HG02973 (cell line): ENCODE measurements around the gene DUSP19.

Experiments
- ATAC-seq: cut with Tn5 transposase; IDR thresholded peaks from one replicate; pipeline ENCODE4 v1.9.1; 2021; ENCODE audit warnings: moderate library complexity; ENCODE audit not compliant: unreplicated experiment

The DUSP19 gene

DNA sequence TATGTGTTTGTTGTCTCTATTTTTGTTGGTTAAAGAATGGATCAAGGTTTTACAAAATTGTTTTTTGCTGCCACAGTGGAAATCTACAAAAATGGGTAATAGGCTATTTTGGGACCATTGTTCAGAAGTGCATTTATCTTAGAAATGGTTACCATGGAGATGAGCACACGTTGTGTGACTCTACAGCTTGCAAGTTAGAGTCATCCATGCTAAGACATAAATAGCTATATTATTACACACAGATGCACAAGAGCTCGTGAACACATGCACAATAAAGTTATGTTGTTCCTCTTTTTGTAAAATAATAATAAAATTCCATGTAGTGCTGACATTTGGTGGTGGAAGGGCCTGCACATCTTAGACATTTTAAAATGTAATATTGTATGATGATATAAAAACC is 15.5 kb upstream of the DUSP19 start:
- ATAC-seq: peak; percentile 81

DNA sequence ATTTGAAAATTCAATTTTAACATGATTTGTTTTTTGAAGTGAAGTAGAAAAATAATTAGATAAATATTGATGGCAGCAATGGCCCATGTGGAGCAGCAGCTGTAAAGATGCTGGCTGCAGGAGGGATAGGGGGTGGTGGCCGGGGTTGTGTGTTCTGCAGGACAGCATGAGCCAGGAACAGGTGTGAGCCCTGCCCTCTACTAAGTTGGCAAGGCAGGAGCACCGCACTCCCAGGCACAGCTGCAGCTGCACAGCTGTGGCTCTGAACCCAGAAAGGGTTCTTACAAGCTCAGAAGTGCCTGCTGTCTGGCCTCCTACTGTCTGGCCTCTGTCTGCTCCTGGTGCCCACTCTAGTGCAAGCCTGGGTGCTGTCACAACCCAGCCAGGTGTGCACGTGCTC is 10.0 kb upstream of the DUSP19 start:
- ATAC-seq: no peak

DNA sequence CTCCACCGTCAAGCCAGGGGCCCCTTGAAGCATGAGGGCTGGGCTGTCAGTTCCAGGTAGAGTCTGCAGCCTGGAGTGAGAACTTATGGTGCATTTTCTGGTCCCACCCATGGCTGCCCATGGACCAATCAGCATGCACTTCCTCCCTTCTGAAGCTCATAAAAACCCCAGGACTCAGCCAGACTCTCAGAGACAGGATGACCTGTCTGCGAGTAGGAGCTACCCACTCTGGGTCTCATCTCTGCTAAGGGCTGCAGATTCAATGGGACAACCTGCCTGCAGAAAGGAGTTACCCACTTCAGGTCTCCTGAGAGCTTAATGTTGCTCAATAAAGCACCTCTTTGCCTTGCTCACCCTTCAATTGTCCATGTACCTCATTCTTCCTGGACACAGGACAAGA is 9.4 kb upstream of the DUSP19 start:
- no peak for ATAC-seq

DNA sequence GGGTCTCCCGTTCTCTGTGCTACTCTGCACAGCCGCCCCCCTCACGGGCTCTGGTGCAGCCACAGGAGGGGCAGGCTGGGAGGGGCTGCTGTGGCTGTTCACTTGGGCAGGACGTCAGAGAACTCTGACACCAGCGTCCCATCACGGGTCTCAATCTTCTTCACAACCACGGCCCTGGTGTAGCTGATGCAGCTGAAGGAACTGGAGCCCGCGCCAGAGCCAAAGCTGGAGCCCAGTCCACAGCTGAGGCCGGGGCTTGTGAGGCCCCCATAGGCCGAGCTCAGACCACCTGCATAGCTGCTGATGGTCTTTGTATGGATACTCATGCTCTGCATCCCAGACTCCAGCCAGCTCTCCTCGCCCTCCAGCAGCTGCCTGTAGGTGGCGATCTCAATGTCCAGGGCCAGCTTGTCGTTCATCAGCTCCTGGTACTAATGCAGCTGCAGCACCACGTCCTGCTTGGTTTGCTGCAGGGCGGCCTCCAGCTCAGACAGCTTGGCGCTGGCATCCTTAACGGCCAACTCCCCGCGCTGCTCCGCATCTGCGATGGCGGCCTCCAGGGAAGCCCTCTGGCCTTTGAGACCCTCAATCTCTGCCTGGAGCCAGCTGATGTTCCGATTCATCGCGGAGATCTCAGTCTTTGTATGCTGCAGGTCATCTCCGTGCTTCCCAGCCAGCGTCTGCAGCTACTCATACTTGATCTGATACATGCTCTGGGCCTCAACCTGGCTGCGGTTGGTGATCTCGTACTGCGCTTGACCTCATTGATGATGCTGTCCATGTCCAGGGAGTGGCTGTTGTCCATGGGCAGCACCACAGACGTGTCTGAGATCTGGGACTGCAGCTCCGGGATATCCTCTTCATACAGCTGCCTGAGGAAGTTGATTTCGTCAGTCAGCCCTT is 7.4 kb upstream of the DUSP19 start:
- ATAC-seq: no peak

DNA sequence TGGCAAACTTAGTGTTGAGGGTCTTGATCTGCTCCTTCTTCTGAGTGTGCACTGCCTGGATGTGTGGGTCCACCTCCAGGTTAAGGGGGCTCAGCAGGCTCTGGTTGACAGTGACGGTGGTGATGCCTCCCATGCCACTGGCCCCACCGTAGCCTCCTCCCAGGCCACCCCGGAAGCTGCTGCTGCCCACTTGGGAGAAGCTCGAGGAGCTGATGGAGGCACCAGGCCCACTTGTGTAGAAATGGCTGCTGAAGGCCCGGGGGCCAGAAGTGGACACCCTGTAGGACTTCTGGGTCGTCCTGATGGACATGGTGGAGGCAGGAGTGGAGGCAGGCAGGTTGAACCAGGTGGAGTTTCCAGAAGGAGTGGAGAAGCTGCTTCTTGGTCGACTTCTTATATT is 6.4 kb upstream of the DUSP19 start:
- ATAC-seq: no peak

DNA sequence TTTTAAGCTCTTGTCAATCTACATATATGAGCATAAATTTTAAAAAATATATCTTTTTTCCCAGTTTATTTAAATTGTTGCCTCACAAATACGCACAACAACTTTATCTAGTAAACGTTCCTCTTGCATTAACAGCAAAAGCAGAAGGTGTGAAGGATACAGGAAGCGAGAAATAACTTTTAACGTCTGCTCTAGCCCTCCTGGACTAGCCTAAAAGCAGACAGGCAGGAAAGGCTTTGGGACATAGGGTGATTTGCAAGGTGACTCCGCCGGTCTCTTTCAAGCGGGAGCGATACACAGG is 434 bp upstream of the DUSP19 start:
- no peak for ATAC-seq

DNA sequence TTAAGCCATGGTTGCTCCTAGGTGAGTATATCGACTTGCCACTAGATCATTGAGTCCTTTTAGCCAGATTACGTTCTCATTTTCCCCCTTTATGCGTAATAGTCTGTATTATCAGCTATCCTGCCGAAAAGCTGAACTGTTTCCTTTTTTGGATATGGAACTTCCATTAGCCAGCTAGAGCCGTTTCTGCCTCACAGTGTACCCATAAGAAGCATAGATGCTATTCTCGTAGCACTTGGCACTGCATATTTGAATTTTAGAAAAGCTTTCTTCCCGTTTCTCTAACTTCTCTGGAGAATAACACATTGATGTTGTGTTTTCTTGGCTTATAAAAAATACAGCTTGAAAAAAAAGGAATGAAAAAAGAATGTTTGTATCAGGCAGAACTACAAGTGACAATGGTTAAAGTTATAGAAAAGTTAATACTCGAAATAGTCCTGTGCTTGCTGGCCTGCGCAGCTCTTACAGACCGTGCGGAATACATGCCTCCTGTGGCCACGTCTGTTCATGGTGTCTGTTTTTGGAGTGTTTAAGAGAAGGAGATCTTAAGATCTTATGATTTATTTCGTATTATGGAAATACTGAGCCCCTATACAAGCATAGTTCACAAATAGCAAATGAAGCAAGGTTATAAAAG is 710 bp downstream of the DUSP19 start:
- peak; percentile 43 for ATAC-seq

DNA sequence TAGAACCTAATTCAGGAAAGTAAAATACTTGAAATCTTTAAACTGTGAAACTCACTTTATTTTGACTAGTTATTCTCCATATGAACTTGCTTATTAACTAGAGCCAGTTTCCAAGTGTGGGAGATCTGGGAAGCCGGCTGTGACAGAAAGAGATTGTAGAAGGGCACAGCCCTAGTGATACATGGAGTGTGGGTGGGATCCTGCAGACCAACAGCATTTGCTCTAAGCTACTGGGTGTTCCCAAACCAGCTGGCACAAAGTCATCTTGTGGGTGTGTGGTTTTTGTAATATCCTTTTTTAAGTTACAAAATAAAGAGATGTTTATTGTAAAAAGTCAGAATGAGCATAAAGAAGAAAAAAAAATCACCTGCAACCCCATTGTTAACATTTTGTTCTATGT is 3.4 kb downstream of the DUSP19 start:
- no peak for ATAC-seq

DNA sequence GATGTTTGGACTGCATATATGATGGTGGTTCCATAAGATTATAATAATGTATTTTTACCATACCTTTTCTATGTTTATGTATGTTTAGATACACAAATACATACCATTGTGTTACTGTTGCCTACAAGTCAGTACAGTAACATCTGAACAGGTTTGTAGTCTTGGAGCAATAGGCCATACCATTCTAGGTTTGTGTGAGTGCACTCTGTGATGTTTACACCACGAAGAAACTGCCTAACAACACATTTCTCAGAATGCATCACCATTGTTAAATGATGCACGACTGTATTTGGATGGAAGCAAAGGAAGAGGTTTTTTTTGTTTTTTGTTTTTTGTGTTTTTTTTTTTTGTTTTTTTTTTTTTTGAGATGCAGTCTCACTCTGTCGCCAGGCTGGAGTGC is 9.5 kb downstream of the DUSP19 start:
- ATAC-seq: peak; percentile 52

DNA sequence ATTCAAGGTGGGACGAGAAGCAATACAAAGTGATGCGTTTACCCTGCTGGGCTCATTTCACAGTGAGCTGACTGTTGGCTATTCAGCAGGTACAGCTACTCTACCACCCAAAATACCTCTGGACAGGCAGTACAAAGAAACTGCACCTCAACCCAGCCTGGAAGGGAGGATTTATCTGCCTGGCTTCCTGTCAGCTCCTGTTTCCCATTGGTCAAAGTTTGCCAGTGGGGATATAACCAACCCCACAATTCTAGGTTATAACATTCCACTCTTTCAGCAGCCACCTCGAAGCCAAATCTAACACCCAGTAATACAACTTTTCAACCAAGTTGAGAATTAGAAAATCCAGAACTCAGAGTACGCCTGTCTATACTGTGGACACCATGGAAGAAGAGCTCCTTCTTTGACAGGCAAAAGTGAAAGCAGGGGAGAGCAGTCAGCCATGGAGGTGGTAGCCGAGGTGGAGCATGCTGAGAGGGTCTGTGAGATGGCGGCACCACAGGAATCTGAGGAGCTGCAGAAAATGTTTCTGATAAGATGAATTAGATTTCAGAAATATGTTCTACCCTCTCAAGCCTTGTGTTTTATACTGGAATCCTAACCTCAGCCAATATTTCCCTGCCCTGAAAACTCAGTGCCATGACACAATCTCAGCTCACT is 10.8 kb downstream of the DUSP19 start:
- ATAC-seq: peak; percentile 44

DNA sequence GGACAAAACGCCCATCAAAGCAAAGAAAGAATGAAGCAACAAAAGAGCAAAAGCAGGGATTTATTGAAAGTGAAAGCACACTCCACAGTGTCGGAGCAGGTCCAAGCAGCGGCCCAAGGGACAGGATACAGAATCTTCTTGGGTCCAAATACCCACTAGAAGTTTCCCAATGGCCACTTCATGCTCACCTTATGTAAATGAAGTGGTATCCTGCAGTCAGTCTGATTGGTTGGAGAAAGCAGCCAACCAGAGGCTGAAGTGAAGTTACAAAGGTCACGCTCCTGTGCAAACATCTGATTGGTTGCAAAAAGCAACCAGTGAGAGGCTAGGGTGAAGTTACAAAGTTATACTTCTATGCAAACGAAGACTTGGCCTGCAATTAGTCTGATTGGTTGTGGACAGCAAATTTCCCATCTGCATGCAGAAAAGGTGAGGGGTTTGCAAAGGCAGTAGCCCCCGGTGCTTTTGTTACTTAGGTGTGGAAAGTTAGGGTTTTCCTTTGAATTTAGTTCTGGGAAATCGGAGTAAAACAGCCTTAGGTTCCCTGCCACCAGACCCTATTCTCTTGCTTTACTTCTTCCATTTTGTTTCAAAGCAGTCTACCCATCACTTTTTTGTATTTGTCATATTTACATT is 12.9 kb downstream of the DUSP19 start:
- no peak for ATAC-seq

DNA sequence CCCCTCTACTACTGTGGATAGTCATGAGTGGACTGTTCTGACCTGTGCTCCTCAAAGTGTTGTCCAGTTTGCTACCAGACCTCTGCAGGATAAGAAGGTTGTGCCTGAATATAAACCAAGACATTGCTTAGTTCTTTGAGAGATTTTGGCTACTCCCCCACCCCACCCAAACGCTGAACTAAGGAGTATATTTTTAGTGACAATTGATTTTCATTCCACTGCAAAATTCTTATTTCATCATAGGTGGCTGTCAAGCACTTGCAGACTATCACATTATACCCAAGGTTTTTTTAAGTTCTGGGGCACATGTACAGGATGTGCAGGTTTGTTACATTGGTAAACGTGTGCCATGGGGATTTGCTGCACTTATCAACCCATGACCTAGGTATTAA is 13.4 kb downstream of the DUSP19 start:
- ATAC-seq: no peak

DNA sequence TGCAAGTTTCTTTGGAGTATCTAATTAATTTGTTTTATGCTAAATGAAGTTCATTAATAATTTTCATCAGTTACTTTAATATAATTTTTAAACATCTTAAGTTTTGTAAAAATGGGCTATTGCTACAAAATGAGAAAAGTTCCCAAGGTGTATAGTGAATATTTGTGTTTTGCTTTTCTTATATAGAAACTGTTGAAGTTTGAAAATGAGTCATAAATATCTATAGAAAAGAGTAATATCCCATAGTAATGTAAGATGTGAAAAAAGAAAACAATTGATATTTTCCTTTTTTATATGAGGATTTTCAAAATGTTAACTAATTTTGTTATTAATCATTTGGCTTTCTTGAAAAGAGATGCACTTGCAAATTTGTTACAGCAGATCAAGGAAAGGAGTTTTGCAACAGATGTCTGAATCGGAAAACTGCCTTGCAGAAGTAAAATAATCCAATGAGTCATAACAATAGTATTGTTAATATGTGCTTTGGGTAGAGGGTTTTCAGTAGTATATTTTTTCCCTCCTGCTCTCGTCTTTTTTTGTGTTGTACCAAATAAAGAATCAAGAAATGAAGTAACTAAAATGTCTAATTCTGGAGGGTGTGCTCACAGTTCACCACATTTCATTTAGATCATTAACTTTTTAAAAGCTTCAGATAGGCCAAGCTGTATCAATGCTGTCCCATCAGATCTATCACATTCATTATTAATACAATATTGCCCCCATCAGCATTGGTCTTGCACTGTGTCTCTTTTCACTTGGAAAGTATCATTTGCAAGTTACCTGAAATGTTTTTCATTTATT is 15.5 kb downstream of the DUSP19 start:
- ATAC-seq: peak; percentile 78

DNA sequence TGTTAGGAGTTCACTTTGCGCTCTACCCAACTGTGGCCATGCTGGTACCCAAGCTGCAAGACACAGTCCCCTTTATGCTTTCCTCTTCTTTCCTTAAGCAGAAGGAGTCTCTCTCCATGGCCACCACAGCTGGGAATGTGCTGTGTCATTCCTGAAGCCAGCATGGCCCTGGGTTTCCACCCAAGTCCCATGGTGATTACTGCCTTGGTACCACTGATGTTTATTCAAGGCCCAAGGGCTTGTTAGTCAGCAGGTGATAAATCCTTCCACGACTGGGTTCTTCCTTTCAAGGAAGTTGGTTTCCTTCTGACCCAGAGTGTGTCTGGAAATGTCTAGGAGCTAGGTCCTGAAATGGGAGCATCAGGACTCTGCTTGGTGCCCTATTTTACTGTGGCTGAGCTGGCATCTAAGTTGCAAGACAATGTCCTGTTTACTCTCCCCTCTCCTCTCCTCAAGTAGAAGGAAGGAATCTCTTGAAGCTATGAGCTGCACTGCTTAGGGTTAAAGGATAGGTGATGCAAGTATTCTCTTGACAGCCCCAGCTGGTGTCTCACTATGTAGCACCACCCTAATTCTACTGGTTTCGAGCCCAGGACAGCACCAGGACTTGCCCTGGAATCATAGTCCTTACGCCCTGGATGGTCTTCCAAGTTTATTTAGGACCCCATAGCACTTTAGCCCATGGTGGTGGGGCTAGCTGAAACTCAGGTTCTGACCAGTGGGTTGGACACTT is 27.0 kb downstream of the DUSP19 start:
- ATAC-seq: no peak

DNA sequence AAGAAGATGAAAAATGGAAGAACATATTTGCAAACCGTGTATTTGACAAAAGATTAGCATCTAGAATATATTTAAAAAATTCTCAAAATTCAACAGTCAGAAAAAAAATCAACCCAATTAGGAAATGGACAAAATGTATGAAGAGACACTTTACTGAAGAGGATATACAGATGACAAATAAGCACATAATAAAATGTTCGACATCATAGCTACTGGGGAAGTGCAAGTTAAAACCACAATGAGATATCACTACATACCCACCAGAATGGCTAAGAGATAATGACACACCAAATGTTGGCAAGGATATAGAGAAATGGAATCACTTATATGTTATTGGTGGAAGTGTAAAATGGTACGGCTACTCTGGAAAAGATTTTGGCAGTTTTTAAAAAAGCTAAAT is 34.0 kb downstream of the DUSP19 start:
- ATAC-seq: no peak

DNA sequence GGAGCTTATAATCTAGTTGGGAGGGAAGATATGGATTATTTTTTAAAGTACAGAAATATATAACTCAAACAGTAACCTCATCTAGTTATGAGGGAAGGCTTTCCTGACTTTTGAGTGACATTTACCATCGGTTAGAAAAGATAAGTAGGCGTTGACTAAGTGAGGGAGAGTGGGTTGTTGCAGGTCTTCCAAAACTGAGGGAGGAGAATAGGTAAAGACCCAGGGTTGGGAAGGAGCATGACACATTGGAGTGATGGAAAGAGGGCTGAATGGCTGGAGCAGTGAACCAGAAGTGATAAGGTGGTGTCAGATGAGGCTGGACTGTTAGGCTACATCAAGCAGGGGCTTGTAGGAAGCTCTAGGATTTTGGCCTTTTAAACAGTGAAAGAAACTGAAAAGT is 35.1 kb downstream of the DUSP19 start:
- ATAC-seq: no peak

DNA sequence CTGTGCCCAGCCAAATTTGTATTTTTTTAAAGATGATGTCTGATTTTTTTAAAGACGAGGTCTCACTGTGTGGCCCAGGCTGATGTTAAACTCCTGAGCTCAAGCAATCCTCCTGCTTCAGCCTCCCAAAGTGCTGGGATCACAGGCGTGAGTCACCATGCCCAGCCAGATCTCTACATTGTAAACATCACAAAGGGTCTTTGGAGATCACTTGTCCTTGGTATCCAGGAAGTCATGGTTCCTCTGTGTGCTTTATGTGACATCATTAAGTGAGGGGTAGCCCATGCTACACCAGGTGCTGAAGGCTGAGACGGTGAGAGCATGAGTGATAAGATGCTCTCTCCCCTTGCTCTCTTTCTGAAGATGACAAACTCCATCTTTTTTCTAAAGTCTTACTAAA is 38.7 kb downstream of the DUSP19 start:
- ATAC-seq: no peak

DNA sequence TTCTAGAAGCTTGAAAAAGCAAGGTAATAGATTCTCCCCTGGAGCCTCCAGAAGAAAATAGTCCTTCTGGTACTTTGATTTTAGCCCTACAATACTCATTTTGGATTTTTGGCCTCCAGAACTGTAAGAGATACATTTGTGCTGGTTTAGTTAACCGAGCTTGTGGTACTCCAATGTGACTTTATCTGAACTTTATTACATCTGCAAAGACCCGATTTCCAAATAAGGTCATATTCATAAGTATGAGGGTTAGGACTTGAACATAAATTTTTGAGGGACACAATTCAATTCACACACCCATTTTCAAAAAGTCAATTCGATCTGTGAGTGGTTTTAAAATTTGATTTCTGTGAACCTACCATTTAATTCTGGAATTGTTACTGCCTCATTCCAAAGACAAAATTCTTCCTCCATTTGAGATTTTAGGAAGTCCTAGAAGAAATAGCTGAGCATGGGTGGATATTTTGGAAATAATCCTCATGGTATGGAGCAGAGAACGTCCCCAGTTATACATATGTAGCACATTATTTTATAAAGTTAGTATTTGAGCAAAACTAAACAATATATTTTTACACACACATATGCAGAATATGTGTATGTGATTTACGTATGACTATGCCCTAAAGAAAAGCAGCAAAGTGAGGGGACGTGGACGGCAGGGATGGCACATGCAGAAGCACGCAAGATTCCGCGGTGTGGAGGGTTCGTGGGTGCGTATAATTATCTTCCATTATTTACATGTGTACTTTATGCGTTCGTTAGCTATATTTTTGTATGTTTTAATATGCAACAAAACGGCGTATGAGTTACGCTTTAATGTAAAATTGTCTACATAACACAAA is 44.8 kb downstream of the DUSP19 start:
- ATAC-seq: no peak

DNA sequence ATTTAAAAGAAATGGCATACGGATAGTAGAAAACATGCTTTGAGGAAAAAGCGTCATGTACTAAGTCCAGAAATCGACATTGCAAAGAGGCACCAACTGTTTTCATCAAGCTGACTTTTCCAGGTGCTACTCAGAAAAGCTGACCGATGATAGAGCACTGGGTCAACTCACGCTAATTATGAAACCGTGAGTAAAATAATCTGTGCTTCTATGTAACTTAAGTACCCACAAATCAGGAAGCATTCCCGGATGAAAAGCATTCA is 45.3 kb downstream of the DUSP19 start:
- peak; percentile 32 for ATAC-seq
